Smooth muscle cell (in vitro differentiated cells): ENCODE data around the gene TNS1. TPM values are rescaled to one million over a fixed set of nuclear protein-coding genes. Genes with fewer than 3 reads are reported as not detected.

ENCODE experiments used
- DNase-seq: peaks from one replicate; lab custom pipeline; 2025; ENCODE audit not compliant: unreplicated experiment; lab: John Stamatoyannopoulos, UW
- H2AFZ ChIP-seq: fragments of 200-600 bp; sonication (generic); 2 replicates; pipeline ENCODE4 v1.6.0; 2016; ENCODE audit warnings: antibody characterized with exemption, low read depth, mild to moderate bottlenecking
- H3F3A ChIP-seq: fragments of 200-600 bp; sonication (generic); 2 replicates; pipeline ENCODE4 v1.6.0; 2017; ENCODE audit warnings: antibody characterized with exemption, low read depth
- H3K27ac ChIP-seq: fragments of 200-600 bp; sonication (generic); 2 replicates; pipeline ENCODE4 v1.5.1; 2016; ENCODE audit warnings: low read depth, mild to moderate bottlenecking
- H3K27me3 ChIP-seq: fragments of 200-600 bp; sonication (generic); 2 replicates; pipeline ENCODE4 v1.6.1; 2016; ENCODE audit warnings: low read depth, mild to moderate bottlenecking
- H3K36me3 ChIP-seq: fragments of 200-600 bp; sonication (generic); 2 replicates; pipeline ENCODE4 v1.5.1; 2016; ENCODE audit warnings: low read depth
- H3K4me1 ChIP-seq: fragments of 200-600 bp; sonication (generic); 2 replicates; pipeline ENCODE4 v1.5.1; 2016; ENCODE audit warnings: low read depth
- H3K4me2 ChIP-seq: fragments of 200-600 bp; sonication (generic); 2 replicates; pipeline ENCODE4 v1.6.0; 2016; ENCODE audit warnings: mild to moderate bottlenecking
- H3K4me3 ChIP-seq: fragments of 200-600 bp; sonication (generic); 2 replicates; pipeline ENCODE4 v1.5.1; 2016; ENCODE audit warnings: mild to moderate bottlenecking
- H3K79me2 ChIP-seq: fragments of 200-600 bp; sonication (generic); 2 replicates; pipeline ENCODE4 v1.6.0; 2016; ENCODE audit warnings: low read depth, mild to moderate bottlenecking
- H3K9ac ChIP-seq: fragments of 200-600 bp; sonication (generic); 2 replicates; pipeline ENCODE4 v1.6.0; 2016; ENCODE audit warnings: low read depth
- H3K9me3 ChIP-seq: fragments of 200-600 bp; sonication (generic); replicated peaks from 2 replicates; pipeline ENCODE4 v1.5.1; 2016; ENCODE audit warnings: low read depth
- H4K20me1 ChIP-seq: fragments of 200-600 bp; sonication (generic); 2 replicates; pipeline ENCODE4 v1.6.0; 2016; ENCODE audit warnings: low read depth
- CTCF ChIP-seq: fragments of 200-600 bp; sonication (generic); IDR thresholded peaks from 2 replicates; pipeline ENCODE4 v1.5.1; 2017; ENCODE audit warnings: borderline replicate concordance, mild to moderate bottlenecking, antibody characterized with exemption; ENCODE audit not compliant: insufficient read depth, poor library complexity, severe bottlenecking
- whole genome bisulfite sequencing: methylation state at CpG from one replicate; pipeline ENCODE4 v1.1.7; 2016; ENCODE audit warnings: low lambda C conversion rate; 5-methylcytosine and 5-hydroxymethylcytosine counted together
- polyA plus RNA-seq: library from polyadenylated mRNA; unstranded; fragments of >200 nt; fragmentation: Nextera tagmentation; extraction: Ambion mirVana; gene quantifications from 2 replicates; pipeline ENCODE4 v1.2.1, GENCODE V29; 2016
- total RNA-seq: library from RNA; depleted of rRNA; stranded (reverse); fragments of >200 nt; gene quantifications from 2 replicates; pipeline ENCODE4 v1.2.3, GENCODE V29; 2014

TNS1 gene
- total and polyA plus RNA-seq, 2 experiments from 2014 or later, result 52.3 to 61.5 TPM

GRCh38 chr2:217878915-217879590, 123.7 kb downstream of the TNS1 start:
- H3K27ac ChIP-seq, result no peak overlapping the region
- no peak overlapping the region for H3K4me2 ChIP-seq
- H3K79me2 ChIP-seq, result peaks cover 7% of the 10 kb centered on the region
- H3K9me3 ChIP-seq, result no peaks in the 10 kb centered on the region
- H3K9ac ChIP-seq, result no peak overlapping the region
- H3K36me3 ChIP-seq, result no peaks in the 10 kb centered on the region
- 63% methylated on average over 15 of the region's 15 CpGs for WGBS
- no peak overlapping the region for H2AFZ ChIP-seq
- H3K27me3 ChIP-seq, result no peaks in the 10 kb centered on the region
- H3F3A ChIP-seq, result peaks cover 5% of the 10 kb centered on the region
- TF ChIP-seq CTCF, result peak; percentile 2
- H4K20me1 ChIP-seq, result peaks cover 99% of the 10 kb centered on the region
- no peak for DNase-seq
- peaks cover 6% of the 10 kb centered on the region for H3K4me1 ChIP-seq
- H3K4me3 ChIP-seq, result no peak overlapping the region

- Histone ChIP-seq H3K27ac (no peak overlapping the region), H3K79me2 (no peaks in the 10 kb centered on the region), H3K9me3 (no peaks in the 10 kb centered on the region), H2AFZ (no peak overlapping the region), H3F3A (peaks cover 5% of the 10 kb centered on the region), H3K9ac (no peak overlapping the region), H3K4me3 (no peak overlapping the region), H3K27me3 (no peaks in the 10 kb centered on the region), H3K4me2 (no peak overlapping the region), H3K4me1 (peaks cover 6% of the 10 kb centered on the region), H3K36me3 (no peaks in the 10 kb centered on the region), H4K20me1 (peaks cover 100% of the 10 kb centered on the region)
- WGBS, result 89% methylated on average over 8 of the region's 8 CpGs
- TF ChIP-seq CTCF, result no peak
- DNase-seq, result no peak
Measured at GRCh38 chr2:217877866-217878265, 124.9 kb downstream of the TNS1 start.

- H4K20me1 ChIP-seq, result peaks cover 100% of the 10 kb centered on the region
- no peak for TF ChIP-seq CTCF
- H3K9me3 ChIP-seq, result no peaks in the 10 kb centered on the region
- H3K79me2 ChIP-seq, result no peaks in the 10 kb centered on the region
- DNase-seq, result no peak
- peaks cover 2% of the 10 kb centered on the region for H3K4me1 ChIP-seq
- H3K36me3 ChIP-seq, result no peaks in the 10 kb centered on the region
- H3K27me3 ChIP-seq, result no peaks in the 10 kb centered on the region
- no peak overlapping the region for H2AFZ ChIP-seq
- H3K4me3 ChIP-seq, result no peak overlapping the region
- no peak overlapping the region for H3K9ac ChIP-seq
- 100% methylated on average over 4 of the region's 4 CpGs for WGBS
- H3K4me2 ChIP-seq, result peak overlapping the region; percentile 4
- peak overlapping the region; percentile 57 for H3K27ac ChIP-seq
- peaks cover 7% of the 10 kb centered on the region for H3F3A ChIP-seq
Measured at GRCh38 chr2:217876253-217876570, 126.6 kb downstream of the TNS1 start.
